SK-N-SH (cell line): ENCODE results near the gene ZKSCAN3.

Experiments
- CHD2 ChIP-seq: fragments of 150-350 bp; IDR thresholded peaks from 2 replicates; pipeline ENCODE4 v1.6.1; 2018; ENCODE audit warnings: low read length; ENCODE audit not compliant: partially characterized antibody
- EP300 ChIP-seq, 2 experiments: IDR thresholded peaks; 2 replicates each; pipeline versions ENCODE4 v1.4.0 to v1.6.1; 2012; ENCODE audit warnings: borderline replicate concordance in 1 of 2, low read depth in 1 of 2, low read length in 1 of 2
- EZH2phosphoT487 ChIP-seq: fragments of 200-600 bp; sonication (generic); IDR thresholded peaks from 2 replicates; pipeline ENCODE4 v1.6.1; 2017; ENCODE audit warnings: low read depth, mixed run types, mild to moderate bottlenecking, antibody characterized with exemption, moderate library complexity, borderline replicate concordance
- MXI1 ChIP-seq: IDR thresholded peaks from 2 replicates; pipeline ENCODE4 v1.6.1; 2012; ENCODE audit warnings: mild to moderate bottlenecking, low read depth, low read length, improper control_type of control experiment
- NFIC ChIP-seq: IDR thresholded peaks from 2 replicates; pipeline ENCODE4 v1.4.0; 2012; ENCODE audit warnings: borderline replicate concordance
- POLR2AphosphoS5 ChIP-seq: IDR thresholded peaks from 2 replicates; pipeline ENCODE4 v1.6.1; 2012; ENCODE audit warnings: low read depth, low read length
- RAD21 ChIP-seq: IDR thresholded peaks from 2 replicates; pipeline ENCODE4 v1.6.1; 2012; ENCODE audit warnings: mild to moderate bottlenecking, low read length
- SIN3A ChIP-seq: IDR thresholded peaks from 2 replicates; pipeline ENCODE4 v1.6.1; 2012; ENCODE audit warnings: low read depth, mild to moderate bottlenecking, low read length, moderate library complexity, borderline replicate concordance
- YY1 ChIP-seq: IDR thresholded peaks from 2 replicates; pipeline ENCODE4 v1.4.0; 2012; ENCODE audit warnings: low read depth, mild to moderate bottlenecking
- TF ChIP-seq, protein P1 (sequence below): fragments of 200-600 bp; sonication (generic); IDR thresholded peaks from 2 replicates; pipeline ENCODE4 v1.6.1; 2017; ENCODE audit warnings: antibody characterized with exemption, mild to moderate bottlenecking, moderate library complexity
- TF ChIP-seq, protein P2 (sequence below): IDR thresholded peaks from 2 replicates; pipeline ENCODE4 v1.4.0; 2012; ENCODE audit warnings: low read depth

- TF ChIP-seq, protein P1, sequence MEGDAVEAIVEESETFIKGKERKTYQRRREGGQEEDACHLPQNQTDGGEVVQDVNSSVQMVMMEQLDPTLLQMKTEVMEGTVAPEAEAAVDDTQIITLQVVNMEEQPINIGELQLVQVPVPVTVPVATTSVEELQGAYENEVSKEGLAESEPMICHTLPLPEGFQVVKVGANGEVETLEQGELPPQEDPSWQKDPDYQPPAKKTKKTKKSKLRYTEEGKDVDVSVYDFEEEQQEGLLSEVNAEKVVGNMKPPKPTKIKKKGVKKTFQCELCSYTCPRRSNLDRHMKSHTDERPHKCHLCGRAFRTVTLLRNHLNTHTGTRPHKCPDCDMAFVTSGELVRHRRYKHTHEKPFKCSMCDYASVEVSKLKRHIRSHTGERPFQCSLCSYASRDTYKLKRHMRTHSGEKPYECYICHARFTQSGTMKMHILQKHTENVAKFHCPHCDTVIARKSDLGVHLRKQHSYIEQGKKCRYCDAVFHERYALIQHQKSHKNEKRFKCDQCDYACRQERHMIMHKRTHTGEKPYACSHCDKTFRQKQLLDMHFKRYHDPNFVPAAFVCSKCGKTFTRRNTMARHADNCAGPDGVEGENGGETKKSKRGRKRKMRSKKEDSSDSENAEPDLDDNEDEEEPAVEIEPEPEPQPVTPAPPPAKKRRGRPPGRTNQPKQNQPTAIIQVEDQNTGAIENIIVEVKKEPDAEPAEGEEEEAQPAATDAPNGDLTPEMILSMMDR = no peak
- TF ChIP-seq RAD21 = no peak
- TF ChIP-seq, protein P2, sequence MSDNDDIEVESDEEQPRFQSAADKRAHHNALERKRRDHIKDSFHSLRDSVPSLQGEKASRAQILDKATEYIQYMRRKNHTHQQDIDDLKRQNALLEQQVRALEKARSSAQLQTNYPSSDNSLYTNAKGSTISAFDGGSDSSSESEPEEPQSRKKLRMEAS = no peak
- no peak for TF ChIP-seq YY1
- TF ChIP-seq CHD2 = no peak
- no peak for TF ChIP-seq POLR2AphosphoS5
- no peak for TF ChIP-seq EZH2phosphoT487
- TF ChIP-seq EP300 (IDR thresholded peaks at IDR 0.05; ENCODE audit: borderline replicate concordance in 1 of 2, low read depth in 1 of 2, low read length in 1 of 2) = no peak
- TF ChIP-seq MXI1 = no peak
- no peak for TF ChIP-seq NFIC
- no peak for TF ChIP-seq SIN3A
Observed at GRCh38 chr6:28356666-28357020, 6.9 kb downstream of the ZKSCAN3 start.
